OCI-LY1 (cell line): ENCODE data around the gene IDUA.

Experiments
- H2AFZ ChIP-seq: fragments of 200-600 bp; sonication (generic), shearing (Covaris generic); 2 replicates; pipeline ENCODE4 v1.6.0; 2014; ENCODE audit warnings: antibody characterized with exemption, mild to moderate bottlenecking, low read length
- H3F3A ChIP-seq: fragments of 200-600 bp; sonication (generic), shearing (Covaris generic); 2 replicates; pipeline ENCODE4 v1.6.0; 2014; ENCODE audit warnings: mild to moderate bottlenecking, antibody characterized with exemption, low read length, moderate library complexity; ENCODE audit not compliant: insufficient read depth
- H3K27ac ChIP-seq: fragments of 200-600 bp; sonication (generic); 2 replicates; pipeline ENCODE4 v1.5.1; 2014; ENCODE audit warnings: low read length, mixed run types, mild to moderate bottlenecking, low read depth; ENCODE audit not compliant: poor library complexity, severe bottlenecking
- H3K27me3 ChIP-seq: fragments of 200-600 bp; sonication (generic); 2 replicates; pipeline ENCODE4 v1.6.0; 2014; ENCODE audit warnings: antibody characterized with exemption, mild to moderate bottlenecking, low read length, moderate library complexity; ENCODE audit not compliant: insufficient read depth
- H3K36me3 ChIP-seq: fragments of 200-600 bp; sonication (generic); 2 replicates; pipeline ENCODE4 v1.6.1; 2014; ENCODE audit warnings: mild to moderate bottlenecking, antibody characterized with exemption, low read length, moderate library complexity, mixed read lengths; ENCODE audit not compliant: insufficient read depth
- H3K4me1 ChIP-seq: fragments of 200-600 bp; sonication (generic); 2 replicates; pipeline ENCODE4 v1.5.1; 2014; ENCODE audit warnings: mild to moderate bottlenecking, low read length, moderate library complexity; ENCODE audit not compliant: insufficient read depth, severe bottlenecking
- H3K4me2 ChIP-seq: fragments of 200-600 bp; sonication (generic), shearing (Covaris generic); 2 replicates; pipeline ENCODE4 v1.6.1; 2014; ENCODE audit warnings: low read length
- H3K4me3 ChIP-seq: fragments of 200-600 bp; sonication (generic); 2 replicates; pipeline ENCODE4 v1.5.1; 2014; ENCODE audit warnings: low read length, low read depth, mild to moderate bottlenecking, mixed read lengths; ENCODE audit not compliant: poor library complexity, severe bottlenecking
- H3K79me2 ChIP-seq: fragments of 200-600 bp; shearing (Covaris generic); 2 replicates; pipeline ENCODE4 v1.6.1; 2016; ENCODE audit warnings: mixed run types, low read length, mixed read lengths; ENCODE audit not compliant: insufficient read depth
- H3K9ac ChIP-seq: fragments of 200-600 bp; sonication (generic), shearing (Covaris generic); 2 replicates; pipeline ENCODE4 v1.6.1; 2014; ENCODE audit warnings: mild to moderate bottlenecking, low read length, mixed read lengths
- H3K9me2 ChIP-seq: fragments of 200-600 bp; sonication (generic), shearing (Covaris generic); 2 replicates; pipeline ENCODE4 v1.6.1; 2014; ENCODE audit warnings: low read depth, mild to moderate bottlenecking, low read length, mixed read lengths
- H3K9me3 ChIP-seq: fragments of 200-600 bp; shearing (Covaris generic); 2 replicates; pipeline ENCODE4 v1.6.1; 2014; ENCODE audit warnings: low read length, mixed read lengths
- H4K20me1 ChIP-seq: fragments of 200-600 bp; sonication (generic), shearing (Covaris generic); 2 replicates; pipeline ENCODE4 v1.6.0; 2016; ENCODE audit warnings: mild to moderate bottlenecking, low read length; ENCODE audit not compliant: insufficient read depth
- EZH2 ChIP-seq: fragments of 200-600 bp; sonication (generic), shearing (Covaris generic); IDR thresholded peaks from 2 replicates; pipeline ENCODE4 v1.8.0; 2017; ENCODE audit warnings: borderline replicate concordance, mixed run types, mild to moderate bottlenecking, antibody characterized with exemption, low read length, moderate library complexity, mixed read lengths
- TF ChIP-seq, protein P1 (sequence below): fragments of 200-600 bp; sonication (generic), shearing (Covaris generic); IDR thresholded peaks from 2 replicates; pipeline ENCODE4 v1.5.1; 2017; ENCODE audit warnings: mild to moderate bottlenecking, antibody characterized with exemption, low read length, moderate library complexity, mixed read lengths

IDUA gene

GRCh38 chr4:948101-948935 lies 38.5 kb upstream of the IDUA start:
- H3K9ac ChIP-seq, result no peak overlapping the region
- no peak overlapping the region for H3K27ac ChIP-seq
- no peaks in the 10 kb centered on the region for H4K20me1 ChIP-seq
- no peaks in the 10 kb centered on the region for H3K9me2 ChIP-seq
- H3K79me2 ChIP-seq, result no peaks in the 10 kb centered on the region
- TF ChIP-seq, protein P1, sequence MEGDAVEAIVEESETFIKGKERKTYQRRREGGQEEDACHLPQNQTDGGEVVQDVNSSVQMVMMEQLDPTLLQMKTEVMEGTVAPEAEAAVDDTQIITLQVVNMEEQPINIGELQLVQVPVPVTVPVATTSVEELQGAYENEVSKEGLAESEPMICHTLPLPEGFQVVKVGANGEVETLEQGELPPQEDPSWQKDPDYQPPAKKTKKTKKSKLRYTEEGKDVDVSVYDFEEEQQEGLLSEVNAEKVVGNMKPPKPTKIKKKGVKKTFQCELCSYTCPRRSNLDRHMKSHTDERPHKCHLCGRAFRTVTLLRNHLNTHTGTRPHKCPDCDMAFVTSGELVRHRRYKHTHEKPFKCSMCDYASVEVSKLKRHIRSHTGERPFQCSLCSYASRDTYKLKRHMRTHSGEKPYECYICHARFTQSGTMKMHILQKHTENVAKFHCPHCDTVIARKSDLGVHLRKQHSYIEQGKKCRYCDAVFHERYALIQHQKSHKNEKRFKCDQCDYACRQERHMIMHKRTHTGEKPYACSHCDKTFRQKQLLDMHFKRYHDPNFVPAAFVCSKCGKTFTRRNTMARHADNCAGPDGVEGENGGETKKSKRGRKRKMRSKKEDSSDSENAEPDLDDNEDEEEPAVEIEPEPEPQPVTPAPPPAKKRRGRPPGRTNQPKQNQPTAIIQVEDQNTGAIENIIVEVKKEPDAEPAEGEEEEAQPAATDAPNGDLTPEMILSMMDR, result no peak
- TF ChIP-seq EZH2, result no peak
- H3K4me2 ChIP-seq, result no peak overlapping the region
- no peaks in the 10 kb centered on the region for H3K4me1 ChIP-seq
- no peaks in the 10 kb centered on the region for H3K27me3 ChIP-seq
- H3K4me3 ChIP-seq, result no peak overlapping the region
- H3F3A ChIP-seq, result no peaks in the 10 kb centered on the region
- no peaks in the 10 kb centered on the region; the same call in 1 of the 2 replicates for H3K36me3 ChIP-seq
- H2AFZ ChIP-seq, result no peak overlapping the region
- H3K9me3 ChIP-seq, result no peaks in the 10 kb centered on the region

DNA sequence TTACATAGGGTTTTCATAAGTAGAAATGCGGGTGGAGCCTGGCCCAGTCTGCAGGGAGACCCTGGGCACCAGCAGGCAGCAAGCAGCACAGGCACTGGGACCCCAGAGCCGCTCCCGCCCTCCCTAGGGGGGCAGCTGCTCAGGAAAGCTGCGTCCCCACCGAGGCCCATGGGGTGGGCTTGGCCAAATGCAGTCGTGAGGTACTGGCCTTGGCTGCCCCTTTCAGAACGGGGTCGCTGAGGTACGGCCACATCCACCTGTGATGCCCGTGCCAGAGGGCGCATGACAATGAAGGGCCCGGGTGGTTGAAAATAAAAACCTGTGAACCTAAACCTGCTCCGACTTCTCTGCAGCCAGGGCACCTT lies 37.9 kb upstream of the IDUA start:
- TF ChIP-seq, protein P1, result no peak
- TF ChIP-seq EZH2, result no peak
- Histone ChIP-seq H3K9me2 (no peaks in the 10 kb centered on the region), H3K9ac (no peak overlapping the region), H4K20me1 (no peaks in the 10 kb centered on the region), H3K36me3 (no peaks in the 10 kb centered on the region; the same call in 1 of the 2 replicates), H3K4me3 (no peak overlapping the region), H2AFZ (no peak overlapping the region), H3K4me1 (no peaks in the 10 kb centered on the region), H3K4me2 (no peak overlapping the region), H3K27me3 (no peaks in the 10 kb centered on the region), H3K79me2 (no peaks in the 10 kb centered on the region), H3F3A (no peaks in the 10 kb centered on the region), H3K27ac (no peak overlapping the region), H3K9me3 (no peaks in the 10 kb centered on the region)

DNA sequence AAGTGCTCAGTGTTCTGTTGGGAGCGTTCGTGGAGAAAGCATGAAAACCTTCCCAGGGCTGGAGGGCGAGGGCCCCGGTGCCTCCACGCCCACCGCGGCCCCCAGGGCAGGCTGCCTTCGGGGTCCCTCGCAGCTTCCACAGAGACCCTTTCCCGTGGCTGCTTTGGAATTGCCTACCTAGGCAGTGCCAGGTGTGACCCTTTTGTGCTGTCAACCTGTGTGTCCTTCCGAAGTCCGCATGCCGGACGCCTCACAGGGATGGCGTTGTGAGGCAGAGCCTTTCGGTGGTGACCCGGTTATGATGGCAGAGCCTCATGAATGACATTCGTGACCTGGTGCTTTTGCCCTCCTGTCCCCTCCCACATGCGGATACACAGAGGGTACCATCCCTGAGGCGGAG lies 37.2 kb upstream of the IDUA start:
- Histone ChIP-seq H3F3A (no peaks in the 10 kb centered on the region), H3K79me2 (no peaks in the 10 kb centered on the region), H3K27me3 (no peaks in the 10 kb centered on the region), H3K27ac (no peak overlapping the region), H3K9me2 (no peaks in the 10 kb centered on the region), H2AFZ (no peak overlapping the region), H3K4me1 (no peaks in the 10 kb centered on the region), H4K20me1 (no peaks in the 10 kb centered on the region), H3K9me3 (no peaks in the 10 kb centered on the region), H3K4me2 (no peak overlapping the region), H3K9ac (no peak overlapping the region), H3K36me3 (no peaks in the 10 kb centered on the region; the same call in 1 of the 2 replicates), H3K4me3 (no peak overlapping the region)
- TF ChIP-seq, protein P1, result no peak
- no peak for TF ChIP-seq EZH2
